NCI-H2196 (cell line): ENCODE results near the gene TNFRSF21.
"Not testable (repeated sequence)": the region's sequence is repeated elsewhere in the genome, so short reads cannot be mapped to it uniquely, and the experiment has no call there.

ENCODE experiments used
- DNase-seq: peaks from one replicate; lab custom pipeline; 2025; ENCODE audit not compliant: unreplicated experiment; lab: John Stamatoyannopoulos, UW

Gene TNFRSF21

DNA sequence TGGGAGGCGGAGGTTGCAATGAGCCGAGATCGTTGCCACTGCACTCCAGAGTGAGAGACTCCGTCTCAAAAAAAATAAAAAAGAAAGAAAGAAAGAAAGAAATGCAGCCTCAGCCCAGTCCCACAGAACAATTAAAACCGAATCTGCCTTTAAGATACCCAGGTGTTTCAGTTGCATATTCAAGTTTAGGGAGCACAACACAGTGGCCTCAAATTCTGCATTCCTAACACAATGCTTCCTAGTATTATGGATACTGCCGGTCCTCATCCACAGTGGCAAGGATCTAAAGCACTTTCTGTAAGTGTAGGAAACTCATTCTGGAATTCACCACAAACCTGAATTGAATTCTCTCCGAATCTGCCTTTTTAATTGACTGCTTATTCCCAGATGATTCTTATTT, 80.5 kb downstream of the TNFRSF21 start:
- DNase-seq: no peak

DNA sequence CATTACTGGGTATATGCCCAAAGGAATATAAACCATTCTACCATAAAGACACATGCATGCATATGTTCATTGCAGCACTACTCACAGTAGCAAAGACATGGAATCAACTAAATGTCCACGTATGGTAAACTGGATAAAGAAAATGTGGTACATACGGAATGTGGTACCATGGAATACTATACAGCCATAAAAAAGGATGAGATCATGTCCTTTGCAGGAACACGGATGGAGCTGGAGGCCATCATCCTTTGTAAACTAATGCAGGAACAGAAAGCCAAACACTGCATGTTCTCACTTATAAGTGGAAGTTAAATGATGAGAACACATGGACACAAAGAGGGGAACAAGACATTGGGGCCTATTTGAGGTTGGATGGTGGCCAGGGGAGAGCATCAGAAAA, 81.6 kb downstream of the TNFRSF21 start:
- DNase-seq: not testable (repeated sequence)

DNA sequence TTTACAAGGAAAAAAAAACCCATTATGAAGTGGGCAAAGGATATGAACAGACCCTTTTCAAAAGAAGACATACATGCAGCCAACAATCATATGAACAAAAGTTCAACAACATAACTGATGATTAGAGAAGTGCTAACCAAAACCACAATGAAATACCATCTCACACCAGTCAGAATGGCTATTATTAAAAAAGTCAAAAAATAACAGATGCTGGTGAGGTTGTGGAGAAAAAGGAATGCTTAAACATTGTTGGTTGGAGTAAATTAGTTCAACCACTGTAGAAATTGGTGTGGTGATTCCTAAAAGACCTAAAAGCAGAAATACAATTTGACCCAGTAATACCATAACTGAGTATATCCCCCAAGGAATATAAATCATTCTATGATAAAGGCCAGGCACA, 86.5 kb downstream of the TNFRSF21 start:
- DNase-seq: not testable (repeated sequence)

DNA sequence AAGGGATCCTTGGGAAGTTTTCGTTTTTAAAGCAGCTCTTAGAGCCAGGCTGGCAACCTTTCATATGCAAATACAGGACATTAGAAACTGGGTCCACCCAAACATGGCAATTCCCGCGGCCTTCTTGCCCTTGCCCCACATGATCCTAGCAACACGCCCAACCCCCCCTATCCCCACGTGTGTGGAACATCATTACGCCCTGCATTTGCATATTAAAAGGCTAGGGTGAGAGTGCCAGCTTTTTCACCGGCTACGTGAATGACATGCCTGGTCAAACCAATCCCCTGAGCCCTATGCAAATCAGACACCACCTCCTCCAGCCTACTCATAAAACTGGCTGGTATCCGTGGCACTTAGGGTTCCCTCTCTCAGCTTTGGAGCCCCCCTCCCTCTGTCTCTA, 88.1 kb downstream of the TNFRSF21 start:
- DNase-seq: no peak

DNA sequence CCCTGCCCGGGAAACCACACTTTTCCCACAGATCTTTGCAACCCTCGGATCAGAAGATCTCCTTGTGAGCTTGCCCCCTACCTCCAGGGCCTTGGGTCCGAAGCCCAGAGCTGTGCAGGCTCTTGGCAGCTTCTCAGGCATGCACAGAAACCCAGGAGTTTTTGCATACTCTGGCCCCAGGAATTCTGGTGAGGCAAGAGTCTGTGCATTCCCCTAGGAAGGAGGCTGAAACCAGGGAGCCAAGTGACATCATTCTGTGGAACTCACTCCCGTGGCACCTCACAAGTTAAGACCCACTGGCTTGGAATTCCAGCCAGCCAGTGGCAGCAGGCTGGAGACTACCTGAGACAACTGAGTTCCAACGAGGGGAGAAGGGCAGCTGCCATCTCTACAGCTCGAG, 100.1 kb downstream of the TNFRSF21 start:
- no peak for DNase-seq

DNA sequence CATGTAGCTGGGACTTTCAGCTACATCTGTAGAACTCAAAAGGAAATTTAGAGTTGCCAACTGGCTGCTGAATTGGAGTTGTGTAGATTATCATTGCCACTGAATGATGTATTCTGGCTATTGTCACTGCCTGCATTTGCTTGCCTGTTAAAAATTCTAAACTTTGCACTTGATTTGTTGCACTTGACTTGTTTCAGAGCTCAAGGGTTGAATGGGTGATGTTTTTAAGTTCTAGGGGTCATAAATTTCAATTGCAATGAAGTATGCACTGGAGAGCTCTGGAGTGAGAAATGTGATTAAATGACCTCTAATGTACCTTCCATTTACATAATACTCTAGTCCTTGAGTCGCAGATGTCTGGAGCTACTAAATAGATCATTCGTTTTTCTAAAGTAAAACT, 102.4 kb downstream of the TNFRSF21 start:
- DNase-seq: no peak

DNA sequence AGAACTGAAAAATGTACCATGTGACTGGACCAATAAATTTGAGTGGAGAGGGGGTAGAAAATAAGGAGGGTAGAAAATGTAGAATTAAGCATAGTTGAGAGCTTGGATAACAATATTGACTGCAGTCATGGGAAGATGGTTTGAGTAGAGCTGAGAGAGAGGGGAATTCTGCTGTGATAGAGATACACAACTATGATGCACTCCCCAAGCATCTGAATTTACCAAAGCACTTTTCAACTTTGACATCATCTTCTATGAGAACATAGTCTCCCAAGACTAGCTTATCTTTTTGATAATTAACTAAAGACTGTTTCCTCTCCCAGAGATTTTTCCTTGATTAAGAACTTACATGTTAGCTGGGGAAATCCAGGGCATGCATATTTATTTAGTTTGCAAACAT, 103.1 kb downstream of the TNFRSF21 start:
- no peak for DNase-seq

DNA sequence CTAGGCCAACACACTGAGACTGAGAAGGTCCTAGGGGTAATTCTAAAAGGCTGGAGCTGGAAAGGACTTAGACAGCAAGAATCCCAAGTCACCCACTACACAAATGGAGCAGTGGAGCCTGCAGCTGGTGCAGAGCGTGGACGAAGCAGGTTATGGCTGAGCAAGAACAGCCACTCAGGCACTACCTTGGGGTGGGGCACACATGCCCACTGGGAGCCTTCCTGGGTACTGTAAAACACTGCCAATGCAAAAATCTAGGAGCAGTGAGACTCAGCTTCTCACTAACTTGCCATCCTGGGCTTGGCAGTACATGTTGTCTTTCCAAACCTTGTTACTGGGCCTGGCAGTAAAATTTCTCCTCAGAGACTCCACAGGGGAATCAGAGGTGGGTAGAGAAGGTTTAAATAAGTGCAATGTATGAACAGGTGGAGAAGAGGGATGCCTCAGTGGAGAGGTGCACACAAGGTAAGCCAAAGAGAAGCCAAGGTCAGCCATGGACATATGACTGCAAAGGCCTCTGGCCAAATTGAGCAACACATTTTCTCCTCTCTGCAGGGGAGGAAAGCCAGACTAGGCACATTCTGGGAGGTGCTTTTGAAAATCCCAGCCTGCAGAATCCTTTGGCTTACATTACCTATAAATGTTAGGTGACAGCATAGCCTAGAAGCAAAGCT, 105.6 kb downstream of the TNFRSF21 start:
- no peak for DNase-seq

DNA sequence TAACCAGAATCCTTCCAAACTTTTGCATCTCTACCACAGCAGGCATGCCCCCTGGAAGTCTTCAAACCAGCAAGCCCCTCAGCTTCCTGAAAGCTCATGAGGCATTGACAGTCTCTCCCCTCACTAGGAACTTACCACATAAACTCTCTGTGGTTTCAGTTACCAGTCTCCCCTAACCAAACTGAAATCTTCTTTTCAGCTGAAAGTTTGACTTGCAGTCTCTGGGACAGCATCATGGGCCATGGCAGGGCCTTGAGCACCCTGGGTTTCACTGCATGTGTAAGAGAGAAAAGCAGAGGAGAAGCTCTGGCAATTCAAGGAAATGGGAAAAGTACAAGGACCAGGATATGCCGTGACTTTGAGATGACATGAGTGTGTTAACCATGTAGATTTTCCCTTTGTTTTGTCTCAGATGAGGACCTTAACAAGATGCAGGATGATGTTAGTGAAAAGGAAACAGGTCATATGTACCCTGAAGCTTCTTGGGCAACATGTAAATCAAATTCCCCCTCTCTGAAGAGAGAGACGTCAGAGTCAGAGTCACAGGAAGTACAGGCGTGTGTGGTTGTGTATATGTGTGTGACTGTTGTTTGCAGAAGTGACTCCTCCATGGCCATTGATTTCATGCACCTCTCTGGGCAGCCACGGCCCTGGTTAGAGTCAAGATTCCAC, 106.3 kb downstream of the TNFRSF21 start:
- no peak for DNase-seq

DNA sequence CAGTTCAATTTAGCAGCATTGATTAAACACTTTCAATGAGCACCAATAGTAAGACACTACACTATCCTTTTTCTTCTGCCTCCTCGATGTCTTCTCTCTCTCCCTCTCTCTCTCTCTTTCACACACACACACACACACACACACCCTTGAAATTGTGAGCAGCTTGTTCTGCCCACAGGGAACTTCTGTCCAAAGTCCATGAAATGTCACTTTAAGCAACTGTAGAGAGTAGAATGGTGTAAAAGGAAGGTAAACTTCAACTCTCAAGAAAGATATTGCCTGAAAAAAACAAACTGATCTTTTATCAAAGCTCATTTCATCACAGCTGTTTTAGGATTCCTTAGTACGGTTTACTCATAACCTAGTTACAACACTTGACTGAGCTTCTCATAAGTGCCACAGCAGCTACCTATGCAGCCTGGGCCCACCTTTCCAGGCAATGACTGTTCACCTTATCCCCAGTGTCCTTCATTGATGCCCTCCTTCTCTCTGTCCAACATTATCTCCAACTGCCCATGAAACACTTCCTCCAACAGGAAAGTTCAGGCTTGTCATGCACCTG, 107.0 kb downstream of the TNFRSF21 start:
- DNase-seq: no peak

DNA sequence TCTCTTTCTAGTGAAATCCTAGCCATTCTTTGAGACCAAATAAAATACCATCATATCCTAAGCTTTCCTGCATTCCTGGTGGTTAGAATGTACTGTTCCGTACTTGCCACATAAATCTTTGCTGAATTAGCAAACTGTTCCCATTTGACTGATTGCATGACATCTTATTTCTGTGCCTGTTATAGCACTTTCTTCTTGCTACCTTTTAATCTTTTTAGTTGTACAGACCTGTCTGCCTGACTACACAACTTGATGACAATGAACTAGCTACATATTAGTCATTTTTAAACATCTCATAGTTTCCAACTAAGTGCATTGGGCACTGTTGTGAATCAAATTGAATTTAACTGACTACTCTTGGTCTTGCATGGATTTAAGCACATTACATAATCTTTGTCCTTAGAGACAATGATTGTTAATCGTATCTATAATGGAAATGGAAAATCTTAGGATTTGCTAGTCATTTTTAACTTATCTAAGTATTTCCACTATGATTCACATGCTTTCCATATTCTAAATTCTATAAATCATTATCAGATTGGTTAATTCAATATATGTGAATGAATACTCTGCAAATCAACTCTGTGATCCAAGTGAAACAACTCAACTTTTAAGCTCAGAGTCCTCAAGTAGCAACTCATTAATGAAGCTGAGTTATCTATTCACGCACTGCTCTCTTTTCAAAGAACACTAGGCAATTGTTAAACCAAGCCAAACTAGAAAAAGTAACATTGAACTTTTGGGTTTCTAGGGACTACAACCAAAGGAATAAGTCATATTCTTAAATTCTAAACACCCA, 109.0 kb downstream of the TNFRSF21 start:
- DNase-seq: no peak

DNA sequence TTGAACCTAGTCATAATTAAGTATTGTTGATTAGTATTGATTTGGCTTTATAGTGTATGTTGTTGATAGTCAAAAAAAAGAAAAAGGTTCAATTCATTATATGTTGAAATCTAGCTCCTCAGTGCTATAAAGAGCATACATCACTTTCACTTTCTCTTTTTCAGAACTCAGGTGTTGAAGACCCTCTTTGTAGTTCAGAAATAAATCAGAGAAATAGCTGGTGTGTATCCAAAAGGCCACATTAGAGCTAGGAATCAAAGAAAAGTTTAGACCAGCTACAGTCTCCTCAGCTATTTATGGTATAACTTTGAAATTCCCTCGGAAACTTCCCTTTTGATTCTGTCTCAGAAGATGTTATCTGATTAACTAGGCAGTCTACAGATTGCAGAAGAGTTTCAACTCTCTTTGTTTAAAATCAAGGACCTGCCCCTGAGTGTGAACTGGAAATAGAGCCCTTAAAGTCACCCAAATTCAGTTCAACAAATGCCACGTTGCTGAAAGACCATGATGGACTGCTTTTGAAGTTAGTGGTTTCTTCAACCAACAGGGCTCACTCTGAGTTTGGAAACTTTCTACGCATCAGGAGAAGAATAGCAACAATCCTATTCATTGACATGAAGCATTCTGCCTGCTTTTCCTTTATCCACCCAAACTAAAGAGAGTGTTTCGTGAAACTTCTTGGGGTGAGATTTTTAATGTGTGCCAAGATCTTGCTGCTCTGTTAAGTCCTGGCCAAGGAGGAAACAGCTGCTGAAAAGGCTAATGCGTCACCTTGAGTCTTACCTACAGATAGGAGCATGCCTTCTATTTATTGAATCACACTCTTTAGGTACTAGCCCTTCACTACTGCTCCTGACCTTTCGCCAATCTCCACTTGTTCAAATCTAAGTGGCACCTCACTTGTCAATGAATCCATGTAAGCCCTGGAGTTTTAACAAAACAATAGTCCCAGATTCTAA, 111.7 kb downstream of the TNFRSF21 start:
- no peak for DNase-seq

DNA sequence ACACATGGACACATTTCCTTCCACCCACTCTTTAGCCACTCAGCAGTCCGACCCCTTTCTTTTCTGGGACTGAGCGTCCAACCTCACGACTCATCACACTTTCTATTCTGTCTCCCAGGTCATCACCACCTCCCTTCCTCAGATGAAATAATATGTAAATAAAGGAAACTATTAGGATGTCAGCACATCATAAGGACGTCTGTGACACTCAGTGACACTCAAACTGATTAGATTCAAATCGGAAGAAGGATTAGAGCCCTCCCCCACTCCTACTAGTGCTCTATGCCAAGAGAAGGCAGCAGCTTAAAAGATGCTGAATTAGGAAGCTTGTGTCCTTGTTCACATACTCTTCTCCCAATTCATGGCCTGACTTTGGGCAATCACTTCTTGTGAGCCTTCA, 113.6 kb downstream of the TNFRSF21 start:
- no peak for DNase-seq

DNA sequence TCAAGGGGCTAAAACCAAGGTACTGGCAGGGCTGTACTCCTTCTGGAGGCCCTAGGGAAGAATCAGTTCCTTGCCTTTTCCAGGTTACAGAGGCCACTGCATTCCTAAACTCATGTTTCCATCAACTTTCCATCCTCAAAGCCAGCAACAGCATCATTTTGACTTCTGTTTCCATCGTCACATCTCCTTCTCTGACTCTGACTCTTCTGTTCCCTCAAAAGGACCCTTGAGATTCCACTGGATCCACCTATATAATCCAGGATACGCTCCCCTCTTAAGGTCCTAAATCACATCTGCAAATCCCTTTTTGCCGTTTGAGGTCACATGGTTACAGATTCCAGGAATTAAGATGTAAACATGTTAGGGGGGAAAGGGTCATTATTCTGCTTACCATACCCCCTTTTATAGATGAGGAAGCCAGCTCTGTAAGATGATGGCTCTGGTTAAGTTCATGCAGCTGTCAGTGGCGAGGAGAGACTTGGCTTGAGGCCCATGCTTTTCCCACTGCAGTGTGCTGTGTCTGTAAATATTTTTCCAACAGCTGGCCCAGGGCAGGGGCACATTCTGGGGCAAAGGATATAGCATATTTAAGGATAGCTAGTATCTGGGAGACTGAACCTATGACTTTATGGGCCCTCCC, 114.6 kb downstream of the TNFRSF21 start:
- no peak for DNase-seq

DNA sequence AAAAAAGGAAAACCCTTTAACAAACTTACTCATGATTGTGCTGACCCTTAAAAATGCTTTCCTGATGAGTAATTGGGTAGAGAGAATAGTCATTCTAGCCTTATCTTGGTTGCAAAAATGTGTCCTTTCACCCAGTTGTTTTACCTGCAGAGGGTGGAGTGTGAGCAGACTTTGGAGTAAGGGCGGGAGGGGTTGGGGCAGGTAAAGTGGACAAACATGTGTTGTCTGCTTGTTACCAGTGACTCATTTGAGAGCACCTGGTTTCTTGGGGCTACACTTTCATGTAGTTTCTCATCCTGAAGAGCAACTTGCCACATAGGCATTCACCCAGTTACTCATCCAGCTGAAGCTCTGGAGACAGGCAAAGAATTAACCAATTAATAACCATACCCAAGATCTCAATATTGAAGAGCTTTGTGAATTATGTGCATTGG, 121.1 kb downstream of the TNFRSF21 start:
- DNase-seq: no peak

DNA sequence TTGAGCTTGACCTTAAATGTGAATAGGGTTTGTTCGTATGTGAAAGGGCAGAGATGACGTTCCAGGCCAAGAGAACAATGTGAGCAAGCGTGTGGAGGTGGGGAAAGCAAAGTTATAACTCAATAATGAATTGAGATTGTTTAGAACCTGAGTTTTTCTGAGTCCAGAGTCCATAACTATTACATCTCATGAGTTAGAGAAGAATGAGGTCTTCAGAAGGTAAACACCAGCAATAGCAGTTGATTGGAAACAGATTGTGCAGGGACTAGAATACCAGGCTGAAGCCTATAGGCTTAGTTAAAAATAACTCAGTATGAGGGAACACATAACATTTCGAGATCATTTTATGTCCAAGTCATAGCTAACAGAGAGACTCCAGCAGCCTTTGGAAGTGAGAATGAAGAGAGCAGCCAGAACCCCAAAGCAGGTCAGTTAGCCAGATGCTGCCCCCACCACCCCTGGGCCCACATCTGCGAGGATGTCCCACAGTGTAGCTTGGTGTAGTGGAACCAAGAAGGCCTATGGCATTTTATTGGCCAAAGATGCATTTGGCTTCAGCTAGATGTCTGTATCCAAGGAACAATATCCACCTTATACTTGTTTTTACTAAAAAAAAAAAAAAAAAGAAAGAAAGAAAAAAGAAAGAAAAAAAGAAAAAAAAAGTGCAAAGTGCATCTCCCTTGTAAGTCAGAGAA, 121.7 kb downstream of the TNFRSF21 start:
- DNase-seq: no peak

DNA sequence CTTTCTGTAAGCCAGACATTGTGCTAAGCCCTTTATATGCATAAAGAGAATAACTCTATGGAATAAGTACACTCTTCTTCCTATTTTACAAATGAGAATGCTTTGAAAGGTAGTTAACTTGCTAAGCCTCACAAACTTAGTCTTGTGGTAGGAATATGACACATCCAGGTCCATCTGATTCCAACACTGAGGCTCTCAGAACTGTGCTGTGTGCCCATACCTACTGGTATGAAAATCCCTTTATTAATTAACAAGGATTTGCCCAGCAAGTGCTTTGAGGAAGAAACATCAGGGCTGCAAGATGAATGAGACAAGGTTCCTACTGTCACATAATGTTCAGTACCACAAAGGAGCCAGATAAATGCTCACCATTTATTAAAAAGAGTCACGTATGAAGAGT, 122.6 kb downstream of the TNFRSF21 start:
- no peak for DNase-seq

DNA sequence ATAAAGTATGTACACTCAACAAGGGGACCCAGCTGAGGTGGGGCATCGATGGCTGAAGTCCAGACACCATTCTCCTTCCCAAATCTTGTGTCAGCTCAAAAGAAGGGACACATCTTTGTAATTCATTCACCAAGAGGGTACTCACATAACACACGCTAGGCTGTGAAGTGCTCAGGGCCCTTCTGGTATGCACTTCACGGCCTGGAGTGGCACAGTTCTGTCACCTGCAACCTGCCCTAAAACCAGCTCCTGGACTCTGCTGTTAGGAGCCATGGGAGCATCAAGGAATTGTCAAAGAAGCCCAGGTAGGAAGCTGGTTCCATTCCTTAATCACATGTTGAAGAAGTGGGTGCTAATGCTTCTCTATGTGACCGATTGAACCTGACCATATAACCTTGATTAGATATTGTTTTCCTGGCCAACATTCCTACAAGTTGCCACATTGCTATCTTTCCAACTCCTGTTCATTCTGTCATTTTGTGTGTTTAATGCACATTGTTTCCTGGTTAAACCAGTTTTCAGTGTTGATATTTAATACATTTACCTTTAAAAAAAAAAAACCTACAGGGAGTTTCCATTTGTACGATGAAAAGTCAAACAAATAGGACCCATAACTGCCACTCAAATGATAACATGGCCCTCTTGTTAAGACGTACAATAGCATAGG, 127.3 kb downstream of the TNFRSF21 start:
- no peak for DNase-seq

DNA sequence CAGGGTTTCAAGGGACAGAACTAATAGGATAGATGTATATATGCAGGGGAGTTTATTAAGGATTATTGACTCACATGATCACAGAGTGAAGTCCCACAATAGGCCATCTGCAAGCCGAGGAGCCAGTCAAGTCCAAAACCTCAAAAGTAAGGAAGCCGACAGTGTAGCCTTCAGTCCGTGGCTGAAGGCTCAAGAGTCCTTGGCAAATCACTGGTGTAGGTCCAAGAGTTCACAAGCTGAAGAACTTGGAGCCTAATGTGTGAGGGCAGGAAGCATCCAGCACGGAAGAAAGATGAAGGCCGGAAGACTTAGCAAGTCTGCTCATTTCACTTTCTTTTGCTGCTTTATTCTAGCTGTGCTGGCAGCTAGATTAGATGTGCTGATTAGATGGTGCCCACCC, 128.0 kb downstream of the TNFRSF21 start:
- no peak for DNase-seq
